ENCODE results near the gene MAB21L3. TPM values are rescaled to one million over a fixed set of nuclear protein-coding genes. Genes with fewer than 3 reads are reported as not detected.

MAB21L3 gene
- total and polyA plus RNA-seq, 2 experiments from 2014 or later, result not detected

DNA sequence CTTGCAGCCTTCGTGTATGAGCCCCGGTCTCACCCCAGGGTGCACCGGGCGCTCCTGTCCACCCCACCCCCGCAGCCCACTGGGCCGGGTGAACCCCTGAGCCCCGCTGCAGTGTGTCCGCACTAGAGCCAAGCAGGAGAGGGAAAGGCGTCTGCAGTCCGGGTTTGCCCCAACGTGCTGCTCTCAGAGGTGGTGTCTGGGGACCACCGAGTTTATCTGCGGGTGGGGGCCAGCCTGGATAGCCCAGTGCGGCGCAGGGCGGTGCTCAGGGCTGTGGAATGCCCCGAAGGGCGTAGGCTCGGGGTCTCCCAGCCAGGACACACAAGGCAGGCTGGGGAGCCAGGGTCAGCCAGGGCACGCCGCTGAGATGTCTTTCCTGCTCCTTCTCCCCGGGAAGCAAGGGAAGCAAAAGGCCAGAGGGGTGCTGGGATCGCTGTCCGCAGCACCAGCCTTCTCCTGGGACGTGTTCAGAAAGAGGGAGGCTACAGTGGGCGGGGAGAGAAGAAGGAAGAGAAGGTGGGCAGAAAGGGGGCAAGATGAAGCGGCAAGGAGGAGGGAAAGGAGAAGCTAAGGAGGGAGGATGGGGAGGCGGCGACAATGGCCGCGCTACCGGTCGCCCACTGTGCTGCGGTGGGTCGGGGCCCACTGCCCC lies 56.6 kb downstream of the MAB21L3 start (continued):
- TF ChIP-seq, protein P1, sequence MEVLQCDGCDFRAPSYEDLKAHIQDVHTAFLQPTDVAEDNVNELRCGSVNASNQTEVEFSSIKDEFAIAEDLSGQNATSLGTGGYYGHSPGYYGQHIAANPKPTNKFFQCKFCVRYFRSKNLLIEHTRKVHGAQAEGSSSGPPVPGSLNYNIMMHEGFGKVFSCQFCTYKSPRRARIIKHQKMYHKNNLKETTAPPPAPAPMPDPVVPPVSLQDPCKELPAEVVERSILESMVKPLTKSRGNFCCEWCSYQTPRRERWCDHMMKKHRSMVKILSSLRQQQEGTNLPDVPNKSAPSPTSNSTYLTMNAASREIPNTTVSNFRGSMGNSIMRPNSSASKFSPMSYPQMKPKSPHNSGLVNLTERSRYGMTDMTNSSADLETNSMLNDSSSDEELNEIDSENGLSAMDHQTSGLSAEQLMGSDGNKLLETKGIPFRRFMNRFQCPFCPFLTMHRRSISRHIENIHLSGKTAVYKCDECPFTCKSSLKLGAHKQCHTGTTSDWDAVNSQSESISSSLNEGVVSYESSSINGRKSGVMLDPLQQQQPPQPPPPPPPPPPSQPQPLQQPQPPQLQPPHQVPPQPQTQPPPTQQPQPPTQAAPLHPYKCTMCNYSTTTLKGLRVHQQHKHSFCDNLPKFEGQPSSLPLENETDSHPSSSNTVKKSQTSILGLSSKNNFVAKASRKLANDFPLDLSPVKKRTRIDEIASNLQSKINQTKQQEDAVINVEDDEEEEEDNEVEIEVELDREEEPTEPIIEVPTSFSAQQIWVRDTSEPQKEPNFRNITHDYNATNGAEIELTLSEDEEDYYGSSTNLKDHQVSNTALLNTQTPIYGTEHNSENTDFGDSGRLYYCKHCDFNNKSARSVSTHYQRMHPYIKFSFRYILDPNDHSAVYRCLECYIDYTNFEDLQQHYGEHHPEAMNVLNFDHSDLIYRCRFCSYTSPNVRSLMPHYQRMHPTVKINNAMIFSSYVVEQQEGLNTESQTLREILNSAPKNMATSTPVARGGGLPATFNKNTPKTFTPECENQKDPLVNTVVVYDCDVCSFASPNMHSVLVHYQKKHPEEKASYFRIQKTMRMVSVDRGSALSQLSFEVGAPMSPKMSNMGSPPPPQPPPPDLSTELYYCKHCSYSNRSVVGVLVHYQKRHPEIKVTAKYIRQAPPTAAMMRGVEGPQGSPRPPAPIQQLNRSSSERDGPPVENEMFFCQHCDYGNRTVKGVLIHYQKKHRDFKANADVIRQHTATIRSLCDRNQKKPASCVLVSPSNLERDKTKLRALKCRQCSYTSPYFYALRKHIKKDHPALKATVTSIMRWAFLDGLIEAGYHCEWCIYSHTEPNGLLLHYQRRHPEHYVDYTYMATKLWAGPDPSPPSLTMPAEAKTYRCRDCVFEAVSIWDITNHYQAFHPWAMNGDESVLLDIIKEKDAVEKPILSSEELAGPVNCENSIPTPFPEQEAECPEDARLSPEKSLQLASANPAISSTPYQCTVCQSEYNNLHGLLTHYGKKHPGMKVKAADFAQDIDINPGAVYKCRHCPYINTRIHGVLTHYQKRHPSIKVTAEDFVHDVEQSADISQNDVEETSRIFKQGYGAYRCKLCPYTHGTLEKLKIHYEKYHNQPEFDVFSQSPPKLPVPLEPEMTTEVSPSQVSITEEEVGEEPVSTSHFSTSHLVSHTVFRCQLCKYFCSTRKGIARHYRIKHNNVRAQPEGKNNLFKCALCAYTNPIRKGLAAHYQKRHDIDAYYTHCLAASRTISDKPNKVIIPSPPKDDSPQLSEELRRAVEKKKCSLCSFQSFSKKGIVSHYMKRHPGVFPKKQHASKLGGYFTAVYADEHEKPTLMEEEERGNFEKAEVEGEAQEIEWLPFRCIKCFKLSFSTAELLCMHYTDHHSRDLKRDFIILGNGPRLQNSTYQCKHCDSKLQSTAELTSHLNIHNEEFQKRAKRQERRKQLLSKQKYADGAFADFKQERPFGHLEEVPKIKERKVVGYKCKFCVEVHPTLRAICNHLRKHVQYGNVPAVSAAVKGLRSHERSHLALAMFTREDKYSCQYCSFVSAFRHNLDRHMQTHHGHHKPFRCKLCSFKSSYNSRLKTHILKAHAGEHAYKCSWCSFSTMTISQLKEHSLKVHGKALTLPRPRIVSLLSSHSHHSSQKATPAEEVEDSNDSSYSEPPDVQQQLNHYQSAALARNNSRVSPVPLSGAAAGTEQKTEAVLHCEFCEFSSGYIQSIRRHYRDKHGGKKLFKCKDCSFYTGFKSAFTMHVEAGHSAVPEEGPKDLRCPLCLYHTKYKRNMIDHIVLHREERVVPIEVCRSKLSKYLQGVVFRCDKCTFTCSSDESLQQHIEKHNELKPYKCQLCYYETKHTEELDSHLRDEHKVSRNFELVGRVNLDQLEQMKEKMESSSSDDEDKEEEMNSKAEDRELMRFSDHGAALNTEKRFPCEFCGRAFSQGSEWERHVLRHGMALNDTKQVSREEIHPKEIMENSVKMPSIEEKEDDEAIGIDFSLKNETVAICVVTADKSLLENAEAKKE (CRISPR knock-in tag; IDR thresholded peaks at IDR 0.05), result no peak
- TF ChIP-seq ZNF331 (CRISPR knock-in tag; IDR thresholded peaks at IDR 0.05; ENCODE audit: low read depth) (no peak), EZH2 (IDR thresholded peaks at IDR 0.05; ENCODE audit: low read depth, unreplicated experiment) (no peak)
- TF ChIP-seq, protein P2, sequence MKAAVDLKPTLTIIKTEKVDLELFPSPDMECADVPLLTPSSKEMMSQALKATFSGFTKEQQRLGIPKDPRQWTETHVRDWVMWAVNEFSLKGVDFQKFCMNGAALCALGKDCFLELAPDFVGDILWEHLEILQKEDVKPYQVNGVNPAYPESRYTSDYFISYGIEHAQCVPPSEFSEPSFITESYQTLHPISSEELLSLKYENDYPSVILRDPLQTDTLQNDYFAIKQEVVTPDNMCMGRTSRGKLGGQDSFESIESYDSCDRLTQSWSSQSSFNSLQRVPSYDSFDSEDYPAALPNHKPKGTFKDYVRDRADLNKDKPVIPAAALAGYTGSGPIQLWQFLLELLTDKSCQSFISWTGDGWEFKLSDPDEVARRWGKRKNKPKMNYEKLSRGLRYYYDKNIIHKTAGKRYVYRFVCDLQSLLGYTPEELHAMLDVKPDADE (IDR thresholded peaks at IDR 0.05), result no peak
- TF ChIP-seq, protein P3, sequence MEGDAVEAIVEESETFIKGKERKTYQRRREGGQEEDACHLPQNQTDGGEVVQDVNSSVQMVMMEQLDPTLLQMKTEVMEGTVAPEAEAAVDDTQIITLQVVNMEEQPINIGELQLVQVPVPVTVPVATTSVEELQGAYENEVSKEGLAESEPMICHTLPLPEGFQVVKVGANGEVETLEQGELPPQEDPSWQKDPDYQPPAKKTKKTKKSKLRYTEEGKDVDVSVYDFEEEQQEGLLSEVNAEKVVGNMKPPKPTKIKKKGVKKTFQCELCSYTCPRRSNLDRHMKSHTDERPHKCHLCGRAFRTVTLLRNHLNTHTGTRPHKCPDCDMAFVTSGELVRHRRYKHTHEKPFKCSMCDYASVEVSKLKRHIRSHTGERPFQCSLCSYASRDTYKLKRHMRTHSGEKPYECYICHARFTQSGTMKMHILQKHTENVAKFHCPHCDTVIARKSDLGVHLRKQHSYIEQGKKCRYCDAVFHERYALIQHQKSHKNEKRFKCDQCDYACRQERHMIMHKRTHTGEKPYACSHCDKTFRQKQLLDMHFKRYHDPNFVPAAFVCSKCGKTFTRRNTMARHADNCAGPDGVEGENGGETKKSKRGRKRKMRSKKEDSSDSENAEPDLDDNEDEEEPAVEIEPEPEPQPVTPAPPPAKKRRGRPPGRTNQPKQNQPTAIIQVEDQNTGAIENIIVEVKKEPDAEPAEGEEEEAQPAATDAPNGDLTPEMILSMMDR (conservative IDR thresholded peaks at IDR 0.05; ENCODE audit: low read depth in 2 of 2), result no peak

Measured in GM23338 (cell line).